Activated T-helper 17 cell treated with anti-CD3 and anti-CD28 coated beads, Interleukin-2, amount 50 U/mL, for 72 hours (primary cell): Measurements from ENCODE around the gene TICRR. TPM values are rescaled to one million over a fixed set of nuclear protein-coding genes. Genes with fewer than 3 reads are reported as not detected.

Experiments used
- ATAC-seq: fragments of 150-1000 bp; cut with Tn5 transposase; replicated peaks from 2 replicates; pipeline ENCODE4 v1.10.0; 2021; ENCODE audit warnings: mild to moderate bottlenecking, moderate library complexity
- H3K27ac Mint-ChIP-seq: one replicate; pipeline ENCODE4 v1.8.0; 2022; ENCODE audit warnings: mixed read lengths
- H3K27me3 Mint-ChIP-seq: one replicate; pipeline ENCODE4 v1.8.0; 2022; ENCODE audit warnings: mixed read lengths
- H3K36me3 Mint-ChIP-seq: one replicate; pipeline ENCODE4 v1.8.0; 2022; ENCODE audit warnings: low read depth, mild to moderate bottlenecking, mixed read lengths
- H3K4me1 Mint-ChIP-seq: one replicate; pipeline ENCODE4 v1.8.0; 2022; ENCODE audit warnings: mixed read lengths
- H3K4me3 Mint-ChIP-seq: one replicate; pipeline ENCODE4 v1.8.0; 2022; ENCODE audit warnings: mild to moderate bottlenecking, mixed read lengths
- H3K9me3 Mint-ChIP-seq: one replicate; pipeline ENCODE4 v1.8.0; 2022; ENCODE audit warnings: mixed read lengths
- total RNA-seq, 2 donors: library from RNA; stranded (reverse); gene quantifications; one replicate each; pipeline ENCODE4 v1.2.3, GENCODE V29; 2022

Gene TICRR
- total RNA-seq, 2 donors from 2014 or later, result 15.4 to 22.7 TPM

- Mint-ChIP-seq H3K4me1 (no peaks in the 10 kb centered on the region), H3K27ac (no peak overlapping the region), H3K27me3 (no peaks in the 10 kb centered on the region), H3K9me3 (no peaks in the 10 kb centered on the region), H3K36me3 (peaks cover 44% of the 10 kb centered on the region), H3K4me3 (no peak overlapping the region)
- no peak for ATAC-seq
Measured at GRCh38 chr15:89591834-89592233, 16.6 kb downstream of the TICRR start.

- Mint-ChIP-seq H3K27me3 (no peaks in the 10 kb centered on the region), H3K36me3 (peaks cover 52% of the 10 kb centered on the region), H3K4me1 (no peaks in the 10 kb centered on the region), H3K27ac (no peak overlapping the region), H3K9me3 (no peaks in the 10 kb centered on the region), H3K4me3 (no peak overlapping the region)
- ATAC-seq, result no peak
Measured at GRCh38 chr15:89593018-89593417, 17.7 kb downstream of the TICRR start.

GRCh38 chr15:89599021-89599420 lies 23.8 kb downstream of the TICRR start:
- no peak for ATAC-seq
- H3K4me1 Mint-ChIP-seq, result no peaks in the 10 kb centered on the region
- no peaks in the 10 kb centered on the region for H3K9me3 Mint-ChIP-seq
- no peak overlapping the region for H3K27ac Mint-ChIP-seq
- no peak overlapping the region for H3K4me3 Mint-ChIP-seq
- no peaks in the 10 kb centered on the region for H3K27me3 Mint-ChIP-seq
- peaks cover 71% of the 10 kb centered on the region for H3K36me3 Mint-ChIP-seq

GRCh38 chr15:89611317-89611716 lies 36.0 kb downstream of the TICRR start:
- peaks cover 11% of the 10 kb centered on the region for H3K9me3 Mint-ChIP-seq
- no peak overlapping the region for H3K27ac Mint-ChIP-seq

GRCh38 chr15:89613031-89613430 lies 37.8 kb downstream of the TICRR start:
- Mint-ChIP-seq H3K36me3 (peaks cover 70% of the 10 kb centered on the region), H3K9me3 (peaks cover 11% of the 10 kb centered on the region), H3K27me3 (no peaks in the 10 kb centered on the region), H3K27ac (no peak overlapping the region), H3K4me3 (no peak overlapping the region), H3K4me1 (no peaks in the 10 kb centered on the region)
- no peak for ATAC-seq

More at GRCh38 chr15:89611317-89611716, 36.0 kb downstream of the TICRR start:
- Mint-ChIP-seq H3K27me3 (no peaks in the 10 kb centered on the region), H3K36me3 (peaks cover 65% of the 10 kb centered on the region), H3K4me3 (no peak overlapping the region), H3K4me1 (no peaks in the 10 kb centered on the region)
- no peak for ATAC-seq

- H3K36me3 Mint-ChIP-seq, result peaks cover 73% of the 10 kb centered on the region
- no peaks in the 10 kb centered on the region for H3K27me3 Mint-ChIP-seq
- no peak for ATAC-seq
- peaks cover 11% of the 10 kb centered on the region for H3K9me3 Mint-ChIP-seq
- H3K4me1 Mint-ChIP-seq, result no peaks in the 10 kb centered on the region
- H3K4me3 Mint-ChIP-seq, result no peak overlapping the region
- H3K27ac Mint-ChIP-seq, result no peak overlapping the region
Measured at GRCh38 chr15:89614164-89614563, 38.9 kb downstream of the TICRR start.

- no peak for ATAC-seq
- H3K9me3 Mint-ChIP-seq, result peaks cover 11% of the 10 kb centered on the region
- no peak overlapping the region for H3K4me3 Mint-ChIP-seq
- no peaks in the 10 kb centered on the region for H3K27me3 Mint-ChIP-seq
- no peak overlapping the region for H3K27ac Mint-ChIP-seq
- H3K4me1 Mint-ChIP-seq, result no peaks in the 10 kb centered on the region
- H3K36me3 Mint-ChIP-seq, result peaks cover 71% of the 10 kb centered on the region
Measured at GRCh38 chr15:89615135-89615534, 39.9 kb downstream of the TICRR start.

GRCh38 chr15:89616228-89616627 lies 41.0 kb downstream of the TICRR start:
- Mint-ChIP-seq H3K4me1 (no peaks in the 10 kb centered on the region), H3K4me3 (no peak overlapping the region), H3K27ac (no peak overlapping the region), H3K9me3 (peaks cover 11% of the 10 kb centered on the region), H3K36me3 (peaks cover 71% of the 10 kb centered on the region), H3K27me3 (no peaks in the 10 kb centered on the region)
- ATAC-seq, result no peak

GRCh38 chr15:89621547-89621946 lies 46.3 kb downstream of the TICRR start:
- no peaks in the 10 kb centered on the region for H3K4me1 Mint-ChIP-seq
- H3K36me3 Mint-ChIP-seq, result peaks cover 86% of the 10 kb centered on the region
- no peak for ATAC-seq
- H3K9me3 Mint-ChIP-seq, result no peaks in the 10 kb centered on the region
- no peak overlapping the region for H3K4me3 Mint-ChIP-seq
- H3K27ac Mint-ChIP-seq, result no peak overlapping the region
- no peaks in the 10 kb centered on the region for H3K27me3 Mint-ChIP-seq

GRCh38 chr15:89623165-89623564 lies 47.9 kb downstream of the TICRR start:
- ATAC-seq, result no peak
- H3K27ac Mint-ChIP-seq, result no peak overlapping the region
- H3K27me3 Mint-ChIP-seq, result no peaks in the 10 kb centered on the region
- no peaks in the 10 kb centered on the region for H3K4me1 Mint-ChIP-seq
- no peaks in the 10 kb centered on the region for H3K9me3 Mint-ChIP-seq
- no peak overlapping the region for H3K4me3 Mint-ChIP-seq
- H3K36me3 Mint-ChIP-seq, result peaks cover 89% of the 10 kb centered on the region

- ATAC-seq, result no peak
- H3K36me3 Mint-ChIP-seq, result peaks cover 72% of the 10 kb centered on the region
- H3K27me3 Mint-ChIP-seq, result no peaks in the 10 kb centered on the region
- no peaks in the 10 kb centered on the region for H3K9me3 Mint-ChIP-seq
- H3K4me1 Mint-ChIP-seq, result no peaks in the 10 kb centered on the region
- no peak overlapping the region for H3K27ac Mint-ChIP-seq
- H3K4me3 Mint-ChIP-seq, result no peak overlapping the region
Measured at GRCh38 chr15:89625716-89626115, 50.4 kb downstream of the TICRR start.

- Mint-ChIP-seq H3K4me1 (no peaks in the 10 kb centered on the region), H3K4me3 (no peak overlapping the region), H3K36me3 (peaks cover 55% of the 10 kb centered on the region), H3K9me3 (no peaks in the 10 kb centered on the region), H3K27ac (no peak overlapping the region), H3K27me3 (no peaks in the 10 kb centered on the region)
- ATAC-seq, result no peak
Measured at GRCh38 chr15:89627256-89627970, 52.1 kb downstream of the TICRR start.

- no peaks in the 10 kb centered on the region for H3K27me3 Mint-ChIP-seq
- H3K36me3 Mint-ChIP-seq, result peaks cover 47% of the 10 kb centered on the region
- no peak for ATAC-seq
Measured at GRCh38 chr15:89628301-89628700, 53.0 kb downstream of the TICRR start.

GRCh38 chr15:89628806-89629715 lies 53.8 kb downstream of the TICRR start:
- H3K4me3 Mint-ChIP-seq, result no peak overlapping the region
- H3K4me1 Mint-ChIP-seq, result no peaks in the 10 kb centered on the region
- no peak overlapping the region for H3K27ac Mint-ChIP-seq
- no peaks in the 10 kb centered on the region for H3K27me3 Mint-ChIP-seq
- peaks cover 39% of the 10 kb centered on the region for H3K36me3 Mint-ChIP-seq
- no peaks in the 10 kb centered on the region for H3K9me3 Mint-ChIP-seq
- ATAC-seq, result no peak

More at GRCh38 chr15:89628301-89628700, 53.0 kb downstream of the TICRR start:
- no peaks in the 10 kb centered on the region for H3K9me3 Mint-ChIP-seq
- no peak overlapping the region for H3K4me3 Mint-ChIP-seq
- no peaks in the 10 kb centered on the region for H3K4me1 Mint-ChIP-seq
- H3K27ac Mint-ChIP-seq, result no peak overlapping the region

- Mint-ChIP-seq H3K9me3 (no peaks in the 10 kb centered on the region), H3K4me3 (no peak overlapping the region), H3K36me3 (peaks cover 31% of the 10 kb centered on the region), H3K4me1 (no peaks in the 10 kb centered on the region), H3K27me3 (no peaks in the 10 kb centered on the region), H3K27ac (no peak overlapping the region)
- no peak for ATAC-seq
Measured at GRCh38 chr15:89629829-89630228, 54.6 kb downstream of the TICRR start.
